Motor neuron (in vitro differentiated cells): Measurements from ENCODE around the gene PPARD. TPM values are rescaled to one million over a fixed set of nuclear protein-coding genes. Genes with fewer than 3 reads are reported as not detected.
"Not testable (repeated sequence)": the region's sequence is repeated elsewhere in the genome, so short reads cannot be mapped to it uniquely, and the experiment has no call there.

ENCODE experiments used
- ATAC-seq, 8 experiments: fragments of 200-7000 bp; cut with Tn5 transposase; replicated peaks in 6 of 8; 2 replicates each; pipeline ENCODE4 v1.8.0; 2021; ENCODE audit warnings: mild to moderate bottlenecking in 8 of 8, moderate library complexity in 8 of 8
- H3K27ac ChIP-seq, 2 donors: fragments of 250-450 bp; sonication (Bioruptor Pico); 2 replicates each; pipeline ENCODE4 v1.9.0; 2021; ENCODE audit warnings: antibody characterized with exemption in 2 of 2, mild to moderate bottlenecking in 2 of 2, moderate library complexity in 1 of 2
- H3K4me1 ChIP-seq, 2 donors: fragments of 250-450 bp; sonication (Bioruptor Pico); replicated peaks in 1 of 2; 2 replicates each; pipeline ENCODE4 v1.6.1; 2021; ENCODE audit warnings: antibody characterized with exemption in 2 of 2, mild to moderate bottlenecking in 2 of 2, moderate library complexity in 1 of 2
- H3K4me3 ChIP-seq, 5 donors: fragments of 250-450 bp; sonication (Bioruptor Pico); 2 replicates each; pipeline ENCODE4 v1.9.0; 2021; ENCODE audit warnings: antibody characterized with exemption in 5 of 5, mild to moderate bottlenecking in 5 of 5, moderate library complexity in 4 of 5
- WGBS, 10 experiments: fragments of 450-650 bp; shearing (Covaris generic); methylation state at CpG; one replicate each; pipeline ENCODE4 v1.0.0; 2022; 5-methylcytosine and 5-hydroxymethylcytosine counted together
- in situ Hi-C, 9 experiments: fragments of 400-800 bp; cut with MboI; loops; one replicate each; pipeline ENCODE4 v1.15.0; 2021; ENCODE audit warnings: low sequenced_read_pairs in 9 of 9, low pct_unique_long_range_greater_than_20kb in 2 of 9; ENCODE audit not compliant: unreplicated experiment in 9 of 9
- total RNA-seq, 8 experiments: library from RNA; unstranded; fragments of 300-600 nt; gene quantifications; 2 replicates each; pipeline versions ENCODE4 v1.2.3 to v1.2.4, GENCODE V29; 2022

PPARD gene
- total RNA-seq, 8 experiments from 2014 or later, result 2.9 to 17.1 (median 8.1) TPM

- Histone ChIP-seq H3K4me1 (no peaks in the 10 kb centered on the region), H3K27ac (no peak overlapping the region), H3K4me3 (no peak overlapping the region)
- 37 to 100% (median 87%) methylated on average over 1 to 6 of the region's 6 CpGs for WGBS, 10 experiments
- in situ Hi-C loops, result no loop called here
- ATAC-seq, result no peak
These were observed 38.8 kb downstream of the PPARD start for GRCh38 chr6:35381132-35381531.

GRCh38 chr6:35382015-35382414 is 39.7 kb downstream of the PPARD start:
- Histone ChIP-seq H3K27ac (no peak overlapping the region), H3K4me3 (no peak overlapping the region), H3K4me1 (no peaks in the 10 kb centered on the region)
- no peak for ATAC-seq
- 45 to 100% (median 96%) methylated on average over 1 to 4 of the region's 6 CpGs; no CpG with 5 or more reads in 3 of the 10 experiments for WGBS, 10 experiments
- in situ Hi-C loops, result no loop called here

DNA sequence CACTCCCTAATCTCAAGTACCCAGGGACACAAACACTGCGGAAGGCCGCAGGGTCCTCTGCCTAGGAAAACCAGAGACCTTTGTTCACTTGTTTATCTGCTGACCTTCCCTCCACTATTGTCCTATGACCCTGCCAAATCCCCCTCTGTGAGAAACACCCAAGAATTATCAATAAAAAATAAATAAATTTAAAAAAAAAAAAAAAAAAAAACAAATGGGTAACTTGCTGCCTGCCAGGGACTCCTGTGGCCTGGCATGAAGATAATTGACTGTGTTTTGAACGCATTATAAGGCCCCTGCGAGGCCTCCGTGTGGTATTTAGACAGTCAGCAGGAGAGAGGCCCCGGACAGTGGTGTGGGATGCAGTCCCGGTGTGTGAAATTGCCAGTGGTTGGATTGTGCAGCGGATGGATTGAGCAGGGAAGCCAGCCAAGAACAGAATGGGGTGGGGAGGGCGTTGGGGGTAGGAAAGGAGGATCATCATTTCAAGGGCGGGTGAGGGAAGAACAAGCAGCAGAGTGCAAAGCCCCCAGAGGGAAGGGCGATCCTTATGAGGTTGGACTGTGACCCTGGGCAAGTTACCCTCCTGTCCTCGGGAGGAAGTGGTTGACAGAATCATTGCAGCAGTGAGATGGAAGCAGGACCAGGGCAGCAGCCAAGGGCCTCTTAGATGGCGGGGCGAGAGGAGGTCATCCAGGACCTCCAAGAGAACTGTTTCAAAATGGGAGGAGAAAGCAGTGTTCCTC is 43.3 kb downstream of the PPARD start:
- H3K4me3 ChIP-seq, result no peak overlapping the region
- H3K27ac ChIP-seq, result no peak overlapping the region
- in situ Hi-C loops, result no loop called here
- WGBS, 10 experiments, result 40 to 100% (median 93%) methylated on average over 1 to 5 of the region's 14 CpGs; no CpG with 5 or more reads in 2 of the 10 experiments
- ATAC-seq, result peak in 5 of 8 experiments; percentile 26 to 95 (median 79)
- no peaks in the 10 kb centered on the region for H3K4me1 ChIP-seq

GRCh38 chr6:35386989-35387388 is 44.6 kb downstream of the PPARD start:
- 74 to 84% methylated on average over 3 to 4 of the region's 4 CpGs; no CpG with 5 or more reads in 8 of the 10 experiments for WGBS, 10 experiments
- no peak for ATAC-seq
- no peak overlapping the region for H3K27ac ChIP-seq
- no peaks in the 10 kb centered on the region for H3K4me1 ChIP-seq
- in situ Hi-C loops, result no loop called here
- H3K4me3 ChIP-seq, result no peak overlapping the region

DNA sequence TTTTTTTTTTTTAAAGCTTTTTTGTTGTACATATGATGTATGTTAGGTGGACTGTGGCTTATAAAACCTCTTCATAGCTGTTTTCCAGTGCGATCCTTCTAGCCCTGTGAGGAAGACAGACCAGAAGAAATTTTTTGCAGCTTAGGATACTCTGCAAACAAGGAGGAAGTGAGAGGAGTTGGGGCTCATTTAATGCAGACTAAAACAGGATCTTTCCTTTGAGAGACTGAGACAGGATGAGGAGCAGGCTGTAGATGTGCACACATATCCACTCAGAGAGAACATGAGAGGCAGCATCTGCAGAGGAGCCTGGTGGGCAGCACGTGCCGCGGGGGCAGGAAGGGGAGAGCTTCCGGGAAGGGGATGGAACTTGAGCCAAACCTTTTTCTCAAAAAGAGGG is 45.7 kb downstream of the PPARD start:
- 80 to 100% (median 100%) methylated on average over 1 to 5 of the region's 5 CpGs; no CpG with 5 or more reads in 3 of the 10 experiments for WGBS, 10 experiments
- in situ Hi-C loops, result no loop called here
- Histone ChIP-seq H3K4me3 (no peak overlapping the region), H3K27ac (no peak overlapping the region), H3K4me1 (no peaks in the 10 kb centered on the region)
- ATAC-seq, result no peak

DNA sequence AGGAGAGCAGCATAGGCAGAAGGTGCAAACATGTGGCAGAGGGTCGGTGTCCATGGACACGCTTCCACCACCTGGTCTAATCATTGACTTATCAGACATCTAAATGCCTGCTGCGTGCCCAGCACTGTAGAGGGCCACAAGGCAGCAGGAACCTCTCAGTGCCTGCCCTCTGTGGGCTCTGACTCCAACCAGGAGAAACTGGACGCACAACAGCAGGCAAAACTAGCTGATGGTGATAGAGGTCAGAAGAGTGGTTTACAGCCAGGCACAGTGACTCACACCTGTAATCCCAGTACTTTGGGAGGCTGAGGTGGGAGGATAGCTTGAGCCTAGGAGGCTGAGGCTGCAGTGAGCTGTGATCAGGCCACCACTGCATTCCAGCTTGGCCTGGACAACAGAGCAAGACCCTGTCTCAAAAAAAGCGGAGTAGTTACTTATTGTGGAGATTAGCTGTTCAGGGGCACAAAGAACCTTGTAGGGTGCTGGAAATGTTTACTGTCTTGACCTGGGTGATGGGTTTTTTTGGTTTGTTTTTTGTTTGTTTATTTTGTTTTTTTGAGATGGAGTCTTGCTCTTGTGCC is 46.5 kb downstream of the PPARD start:
- Histone ChIP-seq H3K4me3 (no peak overlapping the region), H3K4me1 (no peaks in the 10 kb centered on the region), H3K27ac (no peak overlapping the region)
- no peak for ATAC-seq
- 89 to 100% (median 97%) methylated on average over 1 to 5 of the region's 5 CpGs; no CpG with 5 or more reads in 5 of the 10 experiments for whole genome bisulfite sequencing, 10 experiments
- in situ Hi-C loops, result no loop called here

- H3K27ac ChIP-seq, ATAC-seq, H3K4me3 ChIP-seq, in situ Hi-C loops, H3K4me1 ChIP-seq: not testable (repeated sequence)
- 97 to 100% (median 99%) methylated on average over 1 to 7 of the region's 9 CpGs; no CpG with 5 or more reads in 6 of the 10 experiments for WGBS, 10 experiments
These were observed 47.0 kb downstream of the PPARD start for GRCh38 chr6:35389386-35389785.

GRCh38 chr6:35391240-35391968 is 49.0 kb downstream of the PPARD start:
- peak in 1 of 8 experiments; percentile 21 for ATAC-seq
- Histone ChIP-seq H3K4me3 (no peak overlapping the region), H3K4me1 (no peaks in the 10 kb centered on the region), H3K27ac (no peak overlapping the region)
- in situ Hi-C loops, result no loop called here
- 30 to 100% (median 83%) methylated on average over 1 to 7 of the region's 7 CpGs for WGBS, 10 experiments

- in situ Hi-C loops, result no loop called here
- H3K4me3 ChIP-seq, result no peak overlapping the region
- no peak overlapping the region for H3K27ac ChIP-seq
- 60 to 100% (median 90%) methylated on average over 1 to 6 of the region's 12 CpGs; no CpG with 5 or more reads in 5 of the 10 experiments for WGBS, 10 experiments
- no peak for ATAC-seq
- H3K4me1 ChIP-seq, result no peaks in the 10 kb centered on the region
These were observed 49.8 kb downstream of the PPARD start for GRCh38 chr6:35392111-35392702.

- ATAC-seq, result no peak
- H3K4me1 ChIP-seq, result no peaks in the 10 kb centered on the region
- no peak overlapping the region for H3K27ac ChIP-seq
- no peak overlapping the region for H3K4me3 ChIP-seq
- in situ Hi-C loops, result no loop called here
- WGBS, 10 experiments, result 86 to 100% (median 90%) methylated on average over 1 to 2 of the region's 6 CpGs; no CpG with 5 or more reads in 7 of the 10 experiments
These were observed 50.7 kb downstream of the PPARD start for GRCh38 chr6:35392773-35393672.

DNA sequence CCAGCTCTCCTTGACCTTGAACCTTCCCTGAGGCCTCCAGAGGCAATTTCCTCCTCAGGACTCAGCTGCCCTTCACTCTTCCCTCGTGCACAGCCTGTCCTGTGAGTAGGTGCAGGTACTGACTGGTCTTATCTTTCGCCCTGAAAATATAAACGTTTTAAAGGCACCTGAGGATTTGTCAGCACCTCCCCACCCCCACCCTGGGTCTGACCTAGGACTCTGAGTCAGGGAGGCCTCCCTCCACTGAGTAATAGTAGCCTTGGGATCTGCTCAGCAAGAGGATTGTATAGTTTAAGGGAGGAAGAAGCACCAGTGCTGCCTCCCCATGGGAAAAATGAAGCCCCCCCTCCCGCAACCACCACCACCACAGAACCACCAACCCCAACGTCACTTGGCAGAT is 54.6 kb downstream of the PPARD start:
- in situ Hi-C loops, result no loop called here
- H3K4me3 ChIP-seq, result no peak overlapping the region
- no peak overlapping the region for H3K27ac ChIP-seq
- no peaks in the 10 kb centered on the region for H3K4me1 ChIP-seq
- 20 to 100% (median 70%) methylated on average over 1 to 2 of the region's 5 CpGs; no CpG with 5 or more reads in 4 of the 10 experiments for WGBS, 10 experiments
- ATAC-seq, result no peak

DNA sequence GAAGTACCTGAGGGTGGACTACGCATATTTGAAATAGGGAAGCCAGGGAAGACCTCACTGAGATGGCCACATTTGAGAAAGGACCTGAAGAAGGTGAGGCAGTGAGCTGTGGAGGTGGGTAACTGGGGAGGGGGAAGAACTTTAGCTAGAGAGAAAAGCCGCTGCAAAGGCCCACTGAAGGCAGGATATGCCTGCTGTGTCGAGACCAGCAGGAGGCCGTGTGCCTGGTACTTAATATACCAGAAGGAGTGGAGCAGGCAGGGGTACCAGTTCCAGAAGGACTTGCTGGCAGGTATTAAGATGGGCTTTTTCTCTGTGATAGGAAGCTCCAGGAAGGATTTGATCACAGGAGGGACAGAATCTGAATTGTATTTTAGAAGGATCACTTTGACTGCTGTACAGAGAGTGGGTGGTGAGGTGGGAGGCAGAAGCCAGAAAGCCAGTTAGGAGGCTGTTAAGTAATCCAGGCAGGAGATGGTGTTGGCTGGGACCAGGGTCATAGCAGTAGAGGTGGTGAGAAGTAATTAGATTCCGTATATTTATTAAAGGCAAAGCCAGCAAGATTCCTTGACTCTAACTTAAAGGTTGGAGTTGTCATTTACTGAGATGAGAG is 55.6 kb downstream of the PPARD start:
- H3K27ac ChIP-seq, result no peak overlapping the region
- 78 to 100% (median 86%) methylated on average over 1 to 5 of the region's 5 CpGs; no CpG with 5 or more reads in 3 of the 10 experiments for WGBS, 10 experiments
- in situ Hi-C loops, result no loop called here

More for the DNA sequence above, 55.6 kb downstream of the PPARD start:
- H3K4me1 ChIP-seq, result no peaks in the 10 kb centered on the region
- no peak overlapping the region for H3K4me3 ChIP-seq
- ATAC-seq, result no peak
